GM18499 (cell line): Measurements from ENCODE around the gene CYB5RL.
"Not testable (repeated sequence)": the region's sequence is repeated elsewhere in the genome, so short reads cannot be mapped to it uniquely, and the experiment has no call there.

ENCODE experiments used
- ATAC-seq: cut with Tn5 transposase; IDR thresholded peaks from one replicate; pipeline ENCODE4 v1.9.1; 2021; ENCODE audit warnings: moderate number of reproducible peaks; ENCODE audit not compliant: insufficient read depth, unreplicated experiment

Gene CYB5RL, protein sequence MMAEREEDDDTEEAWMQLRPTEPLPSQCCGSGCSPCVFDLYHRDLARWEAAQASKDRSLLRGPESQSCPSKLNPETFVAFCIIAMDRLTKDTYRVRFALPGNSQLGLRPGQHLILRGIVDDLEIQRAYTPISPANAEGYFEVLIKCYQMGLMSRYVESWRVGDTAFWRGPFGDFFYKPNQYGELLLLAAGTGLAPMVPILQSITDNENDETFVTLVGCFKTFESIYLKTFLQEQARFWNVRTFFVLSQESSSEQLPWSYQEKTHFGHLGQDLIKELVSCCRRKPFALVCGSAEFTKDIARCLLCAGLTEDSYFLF

GRCh38 chr1:54199765-54200518 lies at the start of gene CYB5RL, which contains the start of gene MRPL37:
Gene CYB5RL, minus strand, starts transcription at chr1:54200030. Its CDS starts 4,414 bp downstream, at chr1:54195616.
Gene MRPL37, plus strand, starts transcription at chr1:54200167. Its CDS starts 77 bp downstream, at chr1:54200244.
- peak; percentile 83 for ATAC-seq

DNA sequence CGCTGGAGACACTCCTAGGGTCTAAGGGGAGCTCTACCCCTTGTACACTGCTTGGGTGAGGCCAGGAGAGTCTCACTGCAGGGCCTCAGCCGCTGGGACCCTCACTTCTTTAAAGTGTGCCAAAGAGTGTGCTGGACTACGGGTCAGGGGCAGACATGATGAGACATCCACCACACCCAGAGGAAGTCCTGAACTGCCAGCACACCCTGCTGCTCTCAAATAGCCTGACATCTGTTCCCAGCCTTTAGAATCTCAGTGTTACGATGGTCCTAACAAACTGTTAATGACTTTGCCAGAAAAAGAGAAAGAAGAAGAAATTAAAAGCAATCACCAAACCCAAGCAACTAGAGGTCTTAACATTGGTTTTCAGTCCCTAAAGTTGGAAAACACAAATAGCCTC lies 49.1 kb upstream of the CYB5RL start:
- ATAC-seq, result no peak

DNA sequence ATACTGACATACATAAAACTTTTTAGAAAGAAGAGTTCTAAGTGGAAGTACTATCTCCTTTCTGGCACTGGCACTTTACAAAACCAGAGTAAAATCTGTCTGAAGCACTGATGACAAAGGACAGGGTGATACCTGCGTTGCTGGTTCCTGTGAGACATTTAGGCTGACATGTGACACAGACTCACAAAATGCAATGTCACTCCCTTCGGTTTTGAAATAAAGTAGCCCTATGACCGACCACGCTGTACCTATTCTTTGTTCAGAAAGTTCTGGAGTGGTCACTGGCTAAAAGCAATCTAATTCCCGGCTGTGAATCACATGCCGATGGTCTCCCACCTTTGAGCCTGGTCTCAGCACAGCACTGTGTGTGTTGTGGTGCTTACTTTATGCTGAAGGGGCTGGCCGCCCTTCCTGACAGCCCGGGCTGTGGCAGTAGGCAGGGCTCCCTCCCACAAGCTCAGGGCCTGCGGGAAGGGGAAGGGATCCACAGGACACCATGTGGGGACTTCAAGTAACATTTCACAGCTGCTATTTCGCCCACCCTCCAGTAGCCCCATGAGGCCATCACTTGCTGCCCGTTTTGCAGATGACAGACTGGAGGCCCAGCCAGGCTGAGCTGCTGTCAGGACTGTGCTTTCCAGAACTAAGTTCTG lies 48.2 kb upstream of the CYB5RL start:
- no peak for ATAC-seq

DNA sequence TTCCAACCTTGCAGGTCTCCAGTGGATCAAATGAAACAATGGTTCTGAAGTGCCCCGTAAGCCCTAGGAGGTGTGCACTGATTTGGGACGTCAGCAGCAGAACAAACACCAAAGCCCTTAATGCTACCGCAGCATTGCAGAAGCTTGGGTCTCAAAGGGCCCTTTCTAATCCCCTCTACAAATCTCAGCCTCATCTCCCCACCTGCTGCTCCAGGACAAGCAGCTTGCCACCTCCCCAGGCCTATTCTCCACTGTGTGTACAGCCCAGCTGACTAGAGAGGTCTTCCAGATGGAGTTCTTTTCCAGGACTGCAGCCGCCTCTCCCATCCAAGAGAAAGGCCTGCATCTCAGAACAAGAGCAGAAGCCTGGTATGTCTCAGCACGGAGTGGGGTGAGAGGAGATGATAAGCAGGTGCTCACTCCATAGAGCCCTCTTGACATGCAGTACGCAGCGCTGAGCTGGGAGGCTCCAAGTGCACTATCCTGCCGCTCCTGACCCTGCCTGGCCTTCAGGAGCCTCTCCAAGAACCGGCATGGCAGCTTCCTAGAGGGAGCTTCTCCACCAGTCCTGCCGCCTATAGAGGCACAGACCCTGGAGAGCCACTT lies 46.4 kb upstream of the CYB5RL start:
- ATAC-seq, result no peak

DNA sequence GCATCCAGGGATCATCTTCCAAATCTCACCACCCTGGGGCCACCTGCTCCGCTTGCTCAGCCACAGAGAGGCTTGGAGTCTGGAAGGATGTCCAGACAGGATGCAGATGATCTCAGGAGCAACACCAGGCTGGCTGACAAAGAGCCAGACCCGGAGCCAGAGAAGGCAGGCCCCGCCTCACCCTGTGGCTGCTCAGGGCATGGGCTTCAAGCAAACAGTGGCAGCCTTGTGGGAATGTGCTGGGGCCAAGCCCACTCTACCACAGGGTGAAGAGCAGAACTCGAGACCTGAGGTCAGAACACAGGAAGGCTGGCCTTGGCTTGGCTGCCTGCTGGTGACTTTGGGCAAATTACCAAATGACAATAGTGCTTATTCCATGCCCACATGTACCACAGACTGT lies 45.7 kb upstream of the CYB5RL start:
- ATAC-seq, result no peak

GRCh38 chr1:54244655-54245054 lies 44.8 kb upstream of the CYB5RL start:
- no peak for ATAC-seq

GRCh38 chr1:54243022-54243421 lies 43.2 kb upstream of the CYB5RL start:
- no peak for ATAC-seq

DNA sequence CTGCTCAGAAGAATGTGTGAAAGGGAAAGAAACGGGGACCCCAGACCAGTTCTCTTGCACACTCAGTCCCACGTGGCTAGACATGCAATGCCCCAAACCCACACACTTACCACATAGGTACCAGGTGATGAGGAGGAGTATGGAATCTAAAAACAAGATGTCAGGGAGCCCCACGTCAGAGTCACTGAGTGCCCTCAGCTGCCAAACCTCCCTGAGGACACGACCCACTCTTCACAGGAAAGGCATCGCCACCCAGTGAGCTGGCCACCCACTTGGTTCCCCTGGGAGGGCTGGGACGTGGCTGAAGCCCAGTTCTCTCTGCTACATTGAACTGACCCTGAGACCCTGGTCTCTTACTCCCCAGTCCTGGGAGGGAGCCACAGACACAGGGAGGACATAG lies 41.5 kb upstream of the CYB5RL start:
- no peak for ATAC-seq

DNA sequence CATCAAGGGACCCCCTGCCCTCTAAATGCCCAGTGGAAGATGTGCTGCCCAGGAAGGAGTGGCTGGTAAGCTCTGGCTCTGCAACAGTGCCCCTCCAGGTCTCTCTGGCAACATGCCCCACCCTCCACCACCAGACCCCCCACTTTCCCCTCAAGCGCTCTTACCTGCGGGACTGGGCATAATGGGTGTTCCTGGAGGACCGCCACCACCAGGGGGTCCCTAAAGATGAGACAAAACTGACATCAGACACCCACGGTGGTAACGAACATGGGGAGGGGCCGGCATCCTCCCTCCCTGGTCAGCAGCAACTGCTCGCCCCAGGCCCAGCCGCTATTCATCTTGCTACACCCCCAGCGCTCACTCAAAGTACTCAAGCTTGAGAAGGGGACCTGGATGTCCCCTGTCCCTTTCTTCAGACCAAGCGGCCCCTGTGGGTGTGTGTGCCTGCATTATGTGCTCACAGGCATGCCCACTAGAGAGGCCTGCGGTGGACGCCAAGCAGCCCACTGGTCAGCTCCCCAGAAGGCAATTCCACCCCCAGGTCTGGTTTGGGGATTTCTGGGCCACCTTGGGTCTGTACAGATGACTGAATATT lies 41.0 kb upstream of the CYB5RL start:
- ATAC-seq, result no peak

DNA sequence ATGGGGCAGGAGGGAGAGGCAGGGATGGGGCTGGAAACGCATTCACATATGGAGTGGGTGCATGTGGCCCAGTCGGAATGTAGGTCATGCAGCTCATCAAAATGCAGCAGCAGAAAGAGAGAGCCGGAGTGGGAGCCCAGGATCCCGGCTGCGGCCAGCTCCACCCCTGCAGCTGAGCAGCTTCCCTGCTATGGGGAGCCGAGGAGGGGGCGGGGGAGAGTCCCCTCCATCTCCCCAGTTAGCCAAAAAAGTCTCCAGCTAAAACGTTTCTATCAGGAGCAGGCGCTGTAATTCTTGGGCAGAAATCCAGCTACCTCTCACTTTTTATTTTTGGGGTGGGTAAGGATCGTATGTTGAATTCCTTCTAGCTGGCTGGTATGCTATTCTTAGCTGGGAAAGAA lies 39.8 kb upstream of the CYB5RL start:
- ATAC-seq, result no peak

GRCh38 chr1:54239035-54239383 lies 39.2 kb upstream of the CYB5RL start:
- ATAC-seq, result no peak

DNA sequence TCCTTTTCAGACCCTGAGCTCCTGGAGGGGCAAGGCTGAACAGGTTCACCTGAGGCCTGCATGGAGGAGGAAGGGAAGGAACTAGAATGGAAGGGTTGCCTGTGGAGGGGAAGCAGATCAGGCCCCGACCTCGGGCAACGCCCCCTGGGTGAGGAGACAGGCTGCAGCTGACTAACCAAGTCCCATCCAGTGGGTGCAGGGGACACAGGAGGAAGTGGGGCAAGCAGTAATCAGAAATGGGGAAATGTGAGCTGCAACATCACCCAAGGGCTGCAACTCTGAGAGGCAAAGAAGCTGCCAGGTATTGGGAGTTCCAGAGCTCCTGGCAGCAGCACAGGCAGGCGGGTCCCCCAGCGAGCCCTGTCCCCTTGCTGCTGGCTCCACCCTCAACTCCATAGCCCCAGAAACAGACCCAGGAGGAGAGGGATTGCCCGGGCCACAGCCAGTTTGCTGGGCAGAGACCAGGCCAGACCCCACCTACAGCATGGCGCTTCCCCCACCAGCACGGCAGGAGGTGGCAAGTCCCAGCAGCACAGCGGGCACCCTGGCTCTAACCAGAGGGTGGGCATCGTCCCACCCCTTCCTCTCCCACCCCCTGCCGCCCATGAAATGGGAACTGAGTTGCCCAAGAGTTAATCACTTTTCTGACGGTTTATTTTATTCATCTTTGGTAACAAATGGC lies 38.7 kb upstream of the CYB5RL start:
- ATAC-seq, result no peak

DNA sequence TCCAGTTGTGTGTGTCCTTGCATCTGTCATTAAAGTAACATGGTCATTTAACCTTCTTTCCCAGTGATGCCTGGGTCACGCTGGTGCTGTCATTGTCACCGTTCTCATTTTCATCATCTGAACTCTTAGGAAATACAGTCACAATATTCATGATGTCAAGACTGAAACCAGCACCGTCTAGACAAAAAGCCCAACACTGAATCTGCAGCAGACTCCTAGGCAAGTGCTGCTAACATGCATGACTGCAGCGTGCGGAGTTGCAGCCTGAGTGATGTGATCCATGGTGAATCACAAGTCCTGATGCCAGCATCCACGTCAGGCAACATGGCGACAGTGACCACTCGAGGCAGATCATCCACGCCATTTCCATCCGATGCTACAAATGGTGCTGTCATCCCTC lies 37.8 kb upstream of the CYB5RL start:
- ATAC-seq, result no peak

DNA sequence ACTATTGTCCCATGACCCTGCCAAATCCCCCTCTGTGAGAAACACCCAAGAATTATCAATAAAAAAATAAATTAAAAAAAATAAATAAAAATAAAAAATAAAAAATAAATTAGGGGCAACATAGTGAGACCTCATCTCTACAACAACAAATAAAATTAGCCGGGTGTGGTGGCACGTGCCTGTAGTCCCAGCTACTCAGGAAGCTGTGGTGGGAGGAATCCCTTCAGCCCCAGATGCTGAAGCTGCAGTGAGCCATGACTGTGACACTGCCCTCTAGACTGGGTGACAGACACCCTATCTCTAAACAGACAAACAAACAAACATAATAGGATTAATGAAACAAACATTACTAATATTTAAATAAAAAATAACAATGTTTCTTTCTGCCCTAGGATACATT lies 34.5 kb upstream of the CYB5RL start:
- no peak for ATAC-seq

- not testable (repeated sequence) for ATAC-seq
These were observed 33.4 kb upstream of the CYB5RL start for GRCh38 chr1:54233196-54233595.

DNA sequence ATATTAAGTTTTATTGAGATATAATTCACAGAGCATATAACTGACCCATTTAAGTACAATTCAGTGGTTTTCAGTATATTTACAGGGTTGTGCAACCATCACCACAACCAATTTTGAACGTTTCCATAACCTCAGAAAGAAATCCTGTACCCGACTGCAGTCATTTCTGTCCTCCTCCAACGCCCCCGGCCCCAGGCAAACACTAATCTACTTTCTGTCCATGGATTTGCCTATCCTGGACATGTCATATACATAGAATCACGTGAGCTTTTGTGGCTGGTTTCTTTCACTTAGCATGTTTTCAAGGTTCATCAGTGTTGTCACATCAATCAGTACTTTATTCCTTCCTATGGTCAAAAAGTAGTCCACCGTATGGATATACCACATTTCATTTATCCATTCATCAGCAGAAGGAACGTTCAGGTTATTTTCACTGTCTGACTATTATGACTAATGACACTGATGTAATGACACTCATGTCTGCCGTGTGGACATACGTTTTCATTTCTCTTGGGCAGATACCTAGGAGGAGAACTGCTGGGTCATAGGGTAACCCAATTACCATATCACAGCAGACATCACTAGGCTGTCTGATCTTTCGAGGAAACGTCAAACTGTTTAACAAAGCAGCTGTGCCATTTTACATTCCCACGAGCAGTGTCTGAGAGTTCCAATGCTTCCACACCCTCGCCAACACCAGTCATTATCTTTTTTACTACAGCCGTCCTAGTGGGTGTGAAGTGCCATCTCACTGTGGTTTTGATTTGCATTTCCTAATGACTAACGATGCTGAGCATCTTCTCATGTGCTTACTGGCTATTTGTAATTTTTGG lies 30.9 kb upstream of the CYB5RL start:
- ATAC-seq, result no peak

DNA sequence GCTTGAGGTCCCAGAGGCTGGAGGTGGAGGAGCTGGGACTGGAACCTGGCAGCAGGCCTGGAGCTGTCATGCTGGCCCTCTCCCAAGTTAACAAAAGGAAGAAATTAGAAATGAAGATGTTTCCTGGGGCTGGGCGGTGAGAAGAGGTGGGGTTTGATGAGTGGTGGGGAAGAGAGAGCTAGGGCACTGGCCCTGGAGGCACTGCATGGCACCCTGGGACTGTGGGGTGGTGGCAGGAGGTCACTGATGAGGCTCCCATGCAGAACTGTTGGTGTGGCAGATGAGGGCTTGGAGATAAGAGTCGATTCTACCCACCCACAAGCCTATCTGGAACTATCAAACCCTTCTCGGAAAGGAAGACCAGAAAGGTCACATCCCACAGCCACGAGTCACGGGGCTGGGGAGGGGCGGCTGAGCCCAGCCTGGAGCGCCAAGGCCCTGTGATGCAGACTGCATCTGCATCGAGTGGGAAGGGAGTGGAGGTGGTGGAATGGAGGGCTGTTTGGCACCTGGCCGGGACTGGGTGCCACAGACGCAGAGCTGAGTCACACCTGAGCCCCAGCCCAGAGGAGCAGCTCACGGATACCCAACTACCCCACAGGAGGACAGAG lies 29.6 kb upstream of the CYB5RL start:
- no peak for ATAC-seq

DNA sequence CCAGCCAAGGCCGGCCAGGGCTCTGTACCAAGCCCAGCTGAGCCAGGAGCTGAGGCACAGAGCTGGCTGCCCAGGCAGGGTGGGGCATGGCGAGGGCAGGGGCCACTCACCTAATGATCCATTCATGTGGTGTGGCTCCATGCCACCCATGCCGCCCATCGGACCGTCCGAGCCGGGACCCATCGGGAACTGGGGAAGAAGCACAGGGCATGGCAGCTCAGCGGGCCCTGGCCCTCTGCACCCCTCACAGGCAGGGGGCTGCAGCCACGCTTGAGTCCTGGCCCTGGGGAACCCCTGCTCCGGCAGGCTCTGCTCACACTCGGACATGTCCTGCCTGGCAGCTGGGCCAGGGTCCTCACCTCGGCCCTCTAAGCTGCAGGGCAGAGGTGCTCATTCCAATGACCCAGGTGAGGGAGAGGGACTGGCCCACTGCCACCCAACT lies 28.8 kb upstream of the CYB5RL start:
- ATAC-seq, result no peak

- no peak for ATAC-seq
These were observed 28.1 kb upstream of the CYB5RL start for GRCh38 chr1:54227891-54228310.
